Thoracic aorta (tissue), 2 donors: ENCODE results near the gene ANKRD13C. TPM values are rescaled to one million over a fixed set of nuclear protein-coding genes. Genes with fewer than 3 reads are reported as not detected.

Source experiments
- ATAC-seq: fragments of 150-250 bp; one replicate; pipeline ENCODE4 v1.8.0; 2017; ENCODE audit warnings: low read depth; ENCODE audit not compliant: insufficient number of reproducible peaks, low FRiP score
- DNase-seq: peaks from one replicate; pipeline ENCODE4 v3.0.0-alpha.2; 2020; ENCODE audit warnings: low spot score
- H3K27ac ChIP-seq, 2 donors: fragments of 200-600 bp; sonication (generic); 1 replicate in 1 of 2; 2 replicates in 1 of 2; pipeline ENCODE4 v1.5.1; 2016; ENCODE audit warnings: mild to moderate bottlenecking in 2 of 2, moderate library complexity in 2 of 2
- H3K27me3 ChIP-seq: fragments of 200-600 bp; sonication (generic); replicated peaks from 2 replicates; pipeline ENCODE4 v1.6.0; 2016; ENCODE audit warnings: mild to moderate bottlenecking; ENCODE audit not compliant: insufficient read depth
- H3K36me3 ChIP-seq: fragments of 200-600 bp; sonication (generic); one replicate; pipeline ENCODE4 v1.5.1; 2016
- H3K4me1 ChIP-seq, 2 donors: fragments of 200-600 bp; sonication (generic); 1 replicate in 1 of 2; 2 replicates in 1 of 2; pipeline versions ENCODE4 v1.5.1 to v1.6.0; 2016; ENCODE audit warnings: low read depth in 2 of 2, mild to moderate bottlenecking in 1 of 2; ENCODE audit not compliant: control insufficient read depth in 1 of 2
- H3K4me3 ChIP-seq: fragments of 200-600 bp; sonication (generic); 2 replicates; pipeline ENCODE4 v1.5.1; 2016; ENCODE audit warnings: mild to moderate bottlenecking
- H3K9me3 ChIP-seq: fragments of 200-600 bp; sonication (generic); 2 replicates; pipeline ENCODE4 v1.5.1; 2016
- CTCF ChIP-seq: fragments of 200-600 bp; sonication (generic); IDR thresholded peaks from one replicate; pipeline ENCODE4 v1.5.1; 2019; ENCODE audit warnings: antibody characterized with exemption
- total RNA-seq, 2 donors: library from RNA; depleted of rRNA; stranded (reverse); fragments of >200 nt; gene quantifications; one replicate each; pipeline versions ENCODE4 v1.1.0 to v1.2.3, GENCODE V29; 2016

ANKRD13C gene
- total RNA-seq, 2 donors from 2014 or later = 19.6 to 34.4 TPM

- DNase-seq = no peak
- Histone ChIP-seq H3K36me3 (peaks cover 54% of the 10 kb centered on the region), H3K9me3 (no peaks in the 10 kb centered on the region), H3K27me3 (no peaks in the 10 kb centered on the region), H3K4me3 (no peak overlapping the region), H3K4me1 (peaks cover 6 to 15% of the 10 kb centered on the region in 2 donors), H3K27ac (no peak overlapping the region)
- no peak for TF ChIP-seq CTCF
- no peak for ATAC-seq
These were observed 123.0 kb downstream of the ANKRD13C start for GRCh38 chr1:70231475-70231874.

GRCh38 chr1:70228670-70229069 is 125.9 kb downstream of the ANKRD13C start:
- Histone ChIP-seq H3K9me3 (no peaks in the 10 kb centered on the region), H3K27me3 (no peaks in the 10 kb centered on the region), H3K4me3 (no peak overlapping the region), H3K27ac (no peak overlapping the region), H3K4me1 (peaks cover 15 to 35% of the 10 kb centered on the region in 2 donors), H3K36me3 (peaks cover 27% of the 10 kb centered on the region)
- DNase-seq (no peak), ATAC-seq (no peak)
- TF ChIP-seq CTCF = no peak

GRCh38 chr1:70227439-70227838 is 127.1 kb downstream of the ANKRD13C start:
- Histone ChIP-seq H3K36me3 (peaks cover 15% of the 10 kb centered on the region), H3K9me3 (no peaks in the 10 kb centered on the region), H3K4me3 (no peak overlapping the region), H3K27me3 (no peaks in the 10 kb centered on the region), H3K4me1 (peaks cover 27 to 47% of the 10 kb centered on the region in 2 donors), H3K27ac (no peak overlapping the region)
- ATAC-seq (no peak), DNase-seq (no peak)
- no peak for TF ChIP-seq CTCF

- Histone ChIP-seq H3K4me1 (peaks cover 35 to 59% of the 10 kb centered on the region in 2 donors), H3K36me3 (peaks cover 11% of the 10 kb centered on the region), H3K27me3 (no peaks in the 10 kb centered on the region), H3K27ac (no peak overlapping the region), H3K9me3 (no peaks in the 10 kb centered on the region), H3K4me3 (no peak overlapping the region)
- DNase-seq (no peak), ATAC-seq (no peak)
- TF ChIP-seq CTCF = no peak
These were observed 129.6 kb downstream of the ANKRD13C start for GRCh38 chr1:70224954-70225353.

GRCh38 chr1:70222716-70223235 is 131.7 kb downstream of the ANKRD13C start:
- Histone ChIP-seq H3K4me1 (peaks cover 35 to 58% of the 10 kb centered on the region in 2 donors), H3K36me3 (no peaks in the 10 kb centered on the region), H3K27me3 (no peaks in the 10 kb centered on the region), H3K4me3 (peak overlapping the region; percentile 94), H3K27ac (peak overlapping the region in 1 of 2 donors; percentile 94), H3K9me3 (no peaks in the 10 kb centered on the region)
- DNase-seq (no peak), ATAC-seq (no peak)
- no peak for TF ChIP-seq CTCF
